ENCODE data around the gene SPTBN4. TPM values are rescaled to one million over a fixed set of nuclear protein-coding genes. Genes with fewer than 3 reads are reported as not detected.
"Not testable (repeated sequence)": the region's sequence is repeated elsewhere in the genome, so short reads cannot be mapped to it uniquely, and the experiment has no call there.

The SPTBN4 gene
- total and polyA plus RNA-seq, 8 donors: 1.4 to 18.1 (median 2.2) TPM; not detected in 1

GRCh38 chr19:40499320-40499719, 32.5 kb downstream of the SPTBN4 start:
- TF ChIP-seq EP300 (IDR thresholded peaks at IDR 0.05) (no peak), POLR2AphosphoS5 (IDR thresholded peaks at IDR 0.05) (no peak), CTCF (IDR thresholded peaks at IDR 0.05) (no peak), POLR2A (IDR thresholded peaks at IDR 0.05) (no peak)
- 86 to 90% (median 88%) methylated on average over 5 of the region's 5 CpGs for WGBS, 5 donors

GRCh38 chr19:40500678-40501530, 34.1 kb downstream of the SPTBN4 start:
- H3K36me3 ChIP-seq: not testable (repeated sequence)

More at GRCh38 chr19:40499320-40499719, 32.5 kb downstream of the SPTBN4 start:
- DNase-seq: no peak
- intact Hi-C loops (cut with DNase I; ENCODE audit: low total_unique reads): no loop called here
- Histone ChIP-seq H3K27me3 (no peaks in the 10 kb centered on the region), H3K36me3 (peaks cover 0 to 10% (median 3%) of the 10 kb centered on the region in 4 donors), H3K4me1 (no peaks in the 10 kb centered on the region), H3K4me3 (no peak overlapping the region), H3K9me3 (no peaks in the 10 kb centered on the region), H3K27ac (no peak overlapping the region)

DNA sequence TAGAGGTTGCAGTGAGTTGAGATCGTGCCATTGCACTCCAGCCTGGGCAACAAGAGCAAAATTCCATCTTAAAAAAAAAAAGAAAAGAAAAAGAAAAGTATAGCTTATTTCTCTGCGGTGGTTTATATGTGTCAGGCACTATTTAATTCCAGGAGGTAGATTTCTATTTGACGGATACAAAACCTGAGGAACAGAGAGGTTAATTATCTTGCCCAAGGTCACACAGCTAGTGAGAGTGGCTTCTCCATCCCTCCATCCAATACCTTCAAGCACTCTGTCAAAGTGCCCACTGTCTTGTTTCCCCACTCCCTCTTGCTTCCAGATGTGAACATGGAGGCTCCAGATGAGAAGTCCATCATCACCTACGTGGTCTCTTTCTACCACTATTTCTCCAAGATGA, 34.8 kb downstream of the SPTBN4 start:
- TF ChIP-seq EP300 (IDR thresholded peaks at IDR 0.05): no peak
- no peak for TF ChIP-seq POLR2AphosphoS5 (IDR thresholded peaks at IDR 0.05)
- no peak for TF ChIP-seq POLR2A (IDR thresholded peaks at IDR 0.05)
- TF ChIP-seq CTCF (IDR thresholded peaks at IDR 0.05): no peak
- H3K27ac ChIP-seq: no peak overlapping the region
- no peaks in the 10 kb centered on the region for H3K27me3 ChIP-seq
- no peaks in the 10 kb centered on the region for H3K9me3 ChIP-seq
- intact Hi-C loops (cut with DNase I; ENCODE audit: low total_unique reads): no loop called here
- DNase-seq: no peak
- WGBS, 5 donors: 85 to 91% (median 88%) methylated on average over 4 of the region's 4 CpGs
- H3K36me3 ChIP-seq: peaks cover 0 to 6% (median 3%) of the 10 kb centered on the region in 4 donors
- H3K4me3 ChIP-seq: no peak overlapping the region
- no peaks in the 10 kb centered on the region for H3K4me1 ChIP-seq

More at GRCh38 chr19:40500678-40501530, 34.1 kb downstream of the SPTBN4 start:
- intact Hi-C loops (cut with DNase I; ENCODE audit: low total_unique reads); DNase-seq; H3K9me3 ChIP-seq; H3K27ac ChIP-seq; H3K27me3 ChIP-seq; H3K4me3 ChIP-seq; H3K4me1 ChIP-seq: not testable (repeated sequence)
- 77 to 89% (median 82%) methylated on average over 8 of the region's 8 CpGs for WGBS, 5 donors

DNA sequence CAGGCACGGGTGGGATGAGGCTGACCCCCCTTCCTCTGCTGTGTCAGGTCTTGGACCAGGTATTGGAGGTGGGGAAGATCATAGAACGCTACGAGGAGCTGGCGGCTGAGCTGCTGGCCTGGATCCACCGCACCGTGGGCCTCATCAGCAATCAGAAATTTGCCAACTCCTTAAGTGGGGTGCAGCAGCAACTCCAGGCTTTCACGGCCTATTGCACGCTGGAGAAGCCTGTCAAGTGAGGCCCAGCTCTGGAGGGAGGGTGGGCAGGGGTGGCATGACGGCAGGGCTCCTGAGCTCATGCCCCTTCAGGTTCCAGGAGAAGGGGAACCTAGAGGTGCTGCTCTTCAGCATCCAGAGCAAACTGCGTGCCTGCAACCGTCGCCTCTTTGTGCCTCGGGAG, 35.3 kb downstream of the SPTBN4 start:
- no peak for DNase-seq
- Histone ChIP-seq H3K27ac (no peak overlapping the region), H3K27me3 (no peaks in the 10 kb centered on the region), H3K4me1 (no peaks in the 10 kb centered on the region), H3K9me3 (no peaks in the 10 kb centered on the region), H3K36me3 (peaks cover 0 to 5% (median 2%) of the 10 kb centered on the region in 4 donors), H3K4me3 (no peak overlapping the region)
- no peak for TF ChIP-seq CTCF (IDR thresholded peaks at IDR 0.05)
- TF ChIP-seq POLR2AphosphoS5 (IDR thresholded peaks at IDR 0.05): no peak
- no peak for TF ChIP-seq EP300 (IDR thresholded peaks at IDR 0.05)
- no peak for TF ChIP-seq POLR2A (IDR thresholded peaks at IDR 0.05)
- intact Hi-C loops (cut with DNase I; ENCODE audit: low total_unique reads): no loop called here
- 75 to 86% (median 80%) methylated on average over 8 to 13 of the region's 13 CpGs for WGBS, 5 donors
